NCI-H2227 (cell line): Measurements from ENCODE around the gene KIAA1217.

Experiments used
- DNase-seq: peaks from one replicate; lab custom pipeline; 2025; ENCODE audit not compliant: unreplicated experiment; lab: John Stamatoyannopoulos, UW

Gene KIAA1217

DNA sequence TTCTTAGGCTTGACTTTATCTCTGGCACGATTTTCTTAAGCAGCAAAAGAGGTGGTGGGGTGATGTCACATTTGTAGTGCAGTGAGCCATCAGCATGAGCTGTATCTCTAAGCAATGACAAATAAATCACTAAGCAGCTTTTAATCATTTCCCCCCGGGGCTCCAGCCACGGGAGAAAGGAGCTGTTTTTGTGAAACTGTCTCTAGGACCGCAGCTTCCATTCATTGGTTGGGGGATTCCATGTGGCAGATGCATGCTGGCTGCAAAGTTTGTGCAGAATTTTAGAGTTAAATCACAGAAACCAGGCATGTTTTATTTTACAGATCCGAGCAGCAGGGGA, 464 bp downstream of the KIAA1217 start:
- no peak for DNase-seq

GRCh38 chr10:24209946-24210491, 1.1 kb downstream of the KIAA1217 start:
- DNase-seq, result no peak

GRCh38 chr10:24210501-24210900, 1.6 kb downstream of the KIAA1217 start:
- no peak for DNase-seq

GRCh38 chr10:24213266-24213665, 4.3 kb downstream of the KIAA1217 start:
- DNase-seq, result no peak

DNA sequence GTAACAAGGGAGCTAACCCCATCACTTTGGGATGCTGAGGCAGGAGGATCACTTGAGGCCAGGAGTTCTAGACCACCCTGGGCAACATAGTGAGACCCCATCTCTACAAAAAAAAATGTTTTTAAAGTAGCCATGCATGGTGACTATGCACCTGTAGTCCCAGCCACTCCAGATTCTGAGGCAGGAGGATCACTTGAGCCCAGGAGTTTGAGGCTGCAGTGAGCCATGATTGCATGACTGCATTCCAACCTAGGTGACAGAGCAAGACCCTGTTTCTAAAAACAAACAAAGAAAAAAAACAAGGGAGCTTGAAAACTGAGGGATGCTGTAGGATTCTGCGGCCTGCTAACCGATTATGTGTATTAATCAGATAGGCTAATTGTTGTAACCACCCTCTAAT, 4.9 kb downstream of the KIAA1217 start:
- DNase-seq, result no peak

DNA sequence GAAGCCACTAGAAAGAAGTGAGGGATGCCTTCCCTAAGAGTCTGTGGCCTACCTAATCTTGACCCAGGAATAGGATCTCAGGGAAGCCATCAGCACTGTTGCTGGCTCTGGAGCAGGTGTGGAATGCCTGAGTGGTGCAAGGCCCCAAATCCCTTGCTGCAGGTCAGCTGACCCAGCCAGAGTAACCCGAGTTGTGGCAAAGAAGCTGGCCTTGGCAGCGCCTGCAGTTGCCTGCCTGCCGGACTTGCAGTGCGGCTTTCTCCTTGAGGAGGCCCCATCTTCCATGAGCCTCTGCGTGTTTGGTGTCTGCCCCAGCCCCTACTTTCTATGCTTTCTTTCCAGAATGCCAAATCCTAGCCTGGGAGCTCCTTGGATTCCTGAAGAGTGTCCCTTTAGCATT, 5.8 kb downstream of the KIAA1217 start:
- no peak for DNase-seq

GRCh38 chr10:24215196-24215595, 6.3 kb downstream of the KIAA1217 start:
- no peak for DNase-seq

- no peak for DNase-seq
Observed at GRCh38 chr10:24215603-24216002, 6.7 kb downstream of the KIAA1217 start.

DNA sequence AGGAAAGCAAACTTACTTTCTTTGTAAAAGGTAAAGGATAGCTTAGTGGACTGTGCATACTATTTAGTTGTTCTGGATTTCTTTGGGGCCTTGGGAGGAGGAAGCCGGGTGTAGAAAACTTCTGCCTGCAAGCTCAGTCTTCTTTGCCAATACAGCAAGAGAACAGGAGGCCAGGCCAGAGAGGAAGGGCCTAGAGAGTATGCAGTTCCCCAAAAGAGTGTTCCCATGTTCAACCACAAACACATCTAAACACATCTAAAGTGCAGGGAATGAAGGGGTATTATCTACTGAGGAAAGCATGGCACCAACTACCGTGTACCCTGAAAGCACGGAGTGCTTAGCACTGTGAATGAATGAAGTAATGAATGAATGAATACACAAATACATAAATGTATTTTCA, 11.0 kb downstream of the KIAA1217 start:
- no peak for DNase-seq

- DNase-seq, result no peak
Observed at GRCh38 chr10:24223341-24223740, 14.4 kb downstream of the KIAA1217 start.

GRCh38 chr10:24223953-24224352, 15.0 kb downstream of the KIAA1217 start:
- no peak for DNase-seq

- DNase-seq, result no peak
Observed at GRCh38 chr10:24228642-24229041, 19.7 kb downstream of the KIAA1217 start.

DNA sequence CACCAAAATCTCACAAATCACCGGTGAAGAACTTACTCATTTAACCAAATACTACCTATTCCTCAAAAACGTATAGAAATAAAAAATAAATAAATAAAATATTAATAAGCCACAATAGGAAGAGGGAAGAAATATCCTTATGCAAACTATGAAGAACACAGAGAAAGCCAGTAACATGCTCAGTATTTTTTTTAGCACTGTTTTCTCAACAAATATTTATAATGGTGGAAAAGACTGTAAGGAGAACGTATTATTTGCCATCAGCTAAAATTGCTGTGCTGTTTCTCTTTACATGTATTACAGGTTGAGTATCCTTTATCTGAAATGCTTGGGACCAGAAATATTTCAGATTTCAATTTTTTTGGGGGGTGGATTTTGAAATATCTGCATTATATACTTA, 21.0 kb downstream of the KIAA1217 start:
- no peak for DNase-seq

DNA sequence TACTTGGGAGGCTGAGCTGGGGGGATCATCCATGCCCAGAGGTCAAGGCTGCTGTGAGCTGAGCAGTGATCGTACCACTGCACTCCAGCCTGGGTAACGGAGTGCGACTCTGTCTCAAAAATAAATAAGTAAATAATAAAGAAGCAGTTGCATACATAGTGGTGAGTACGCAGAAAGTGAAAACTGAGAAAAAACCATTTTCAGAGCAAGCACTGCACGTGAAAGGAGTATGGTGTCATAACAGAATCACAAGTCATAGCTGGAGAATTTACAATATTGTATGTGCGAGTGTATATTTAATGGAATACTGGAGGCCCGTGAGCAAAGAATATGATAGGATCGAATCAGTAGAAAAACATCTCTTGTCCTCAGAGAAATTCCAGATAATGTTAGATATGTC, 22.3 kb downstream of the KIAA1217 start:
- no peak for DNase-seq

DNA sequence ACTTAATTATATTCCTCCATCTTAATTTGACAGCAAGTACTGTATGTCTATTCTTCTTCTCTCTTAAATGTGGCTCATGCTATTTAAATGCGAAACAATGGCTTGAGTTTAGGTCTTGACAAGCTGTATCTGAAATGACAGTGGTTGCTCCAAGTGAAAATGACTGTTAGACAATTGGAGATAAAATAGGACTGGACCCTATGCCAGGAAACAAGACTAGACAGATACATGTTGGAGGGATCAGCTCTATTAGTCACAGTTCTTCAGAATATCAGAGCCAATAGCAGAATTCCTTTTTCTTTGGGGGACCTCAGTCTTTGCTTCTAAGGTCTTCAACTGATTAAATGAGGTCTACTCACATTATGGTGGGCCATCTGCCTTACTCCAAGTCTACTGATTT, 25.8 kb downstream of the KIAA1217 start:
- no peak for DNase-seq

GRCh38 chr10:24235471-24235870, 26.5 kb downstream of the KIAA1217 start:
- no peak for DNase-seq

DNA sequence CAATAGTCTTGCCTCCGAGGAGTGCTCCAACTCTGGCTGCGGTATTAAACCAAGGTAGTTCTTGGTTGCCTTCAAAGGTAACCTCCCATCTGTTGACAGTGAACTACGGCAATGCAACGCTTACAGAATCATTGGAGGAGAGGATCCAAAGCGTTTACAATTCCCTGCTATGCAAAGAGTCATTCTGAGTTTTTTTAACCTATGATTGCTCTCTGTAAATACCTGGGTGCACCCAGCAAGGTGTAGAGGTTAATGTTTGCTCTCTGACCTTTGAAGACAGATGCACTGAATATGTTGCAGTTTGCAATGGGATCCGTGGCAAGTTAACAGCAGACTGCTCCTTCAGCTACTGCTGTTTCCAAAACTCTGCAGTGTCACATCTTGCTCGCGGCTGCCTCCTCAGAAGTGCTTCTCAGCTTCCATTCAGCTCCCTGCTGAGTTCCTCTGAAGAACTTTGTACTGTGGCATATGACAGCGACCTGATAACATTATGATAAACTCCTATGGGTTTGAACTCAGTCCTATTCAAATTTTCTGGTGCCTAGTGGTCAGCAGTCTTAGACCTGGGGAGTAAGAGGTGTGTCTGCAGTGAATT, 29.0 kb downstream of the KIAA1217 start:
- DNase-seq, result no peak

- no peak for DNase-seq
Observed at GRCh38 chr10:24238519-24239247, 29.7 kb downstream of the KIAA1217 start.

- DNase-seq, result no peak
Observed at GRCh38 chr10:24239289-24240040, 30.5 kb downstream of the KIAA1217 start.

DNA sequence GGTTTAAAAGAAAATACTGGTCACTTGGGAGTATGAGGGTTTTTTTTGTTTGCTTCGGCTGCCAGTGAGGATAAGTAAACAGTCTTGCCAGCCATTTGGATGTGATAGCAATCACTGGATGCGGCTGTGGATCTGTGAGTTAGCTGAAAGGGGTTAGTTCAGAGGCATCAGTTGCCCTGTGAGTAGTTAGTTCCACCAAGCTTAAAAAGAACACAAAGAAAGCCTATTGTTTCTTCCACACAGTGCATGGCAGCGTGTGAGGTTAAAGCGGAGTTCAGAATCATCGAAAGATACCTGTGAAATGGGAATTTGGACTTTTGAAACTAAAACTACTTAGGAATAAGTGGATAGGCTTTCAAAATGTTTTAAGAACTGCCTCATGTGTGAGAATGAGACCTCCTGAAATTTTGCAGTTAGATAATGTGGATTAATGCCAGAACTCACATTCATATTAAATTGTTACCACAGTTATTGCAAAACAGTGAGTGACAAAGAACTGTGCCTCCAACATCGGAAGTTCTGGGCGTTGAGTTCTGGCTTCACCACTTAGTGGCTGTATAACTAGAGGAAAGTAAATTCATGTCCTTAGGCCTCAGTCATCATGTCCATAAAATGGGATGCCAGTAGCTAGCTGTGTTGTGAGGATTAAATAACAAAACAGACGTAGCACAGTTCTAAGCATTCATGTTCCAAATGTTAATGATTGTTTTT, 31.3 kb downstream of the KIAA1217 start:
- DNase-seq, result no peak

DNA sequence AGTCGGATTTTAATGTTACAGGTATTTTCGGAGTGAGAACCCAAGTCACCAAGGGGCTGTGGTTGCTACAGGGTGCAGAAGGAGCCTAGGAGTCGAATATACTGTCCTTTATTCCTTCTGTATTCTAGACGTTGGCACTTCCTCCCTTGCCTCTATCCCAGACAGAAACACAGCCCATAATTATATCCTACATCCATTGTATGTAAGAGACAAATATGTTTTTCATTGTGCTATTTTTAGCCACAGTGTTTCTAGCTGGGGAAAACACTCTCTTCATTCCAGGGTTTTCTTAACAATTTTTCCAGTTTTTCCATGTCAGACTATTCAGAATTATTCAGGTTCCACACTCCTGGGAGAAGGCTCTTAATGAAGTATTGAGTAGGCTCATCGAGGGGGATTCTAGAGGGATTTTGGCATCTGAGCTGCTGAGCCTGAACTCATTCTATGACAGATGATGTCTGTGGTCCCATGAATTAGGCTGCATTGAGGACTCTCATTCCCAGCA, 32.6 kb downstream of the KIAA1217 start:
- peak; percentile 6 for DNase-seq
